HEK293 (cell line): Measurements from ENCODE around the gene ZACN.
A peak's percentile ranks its signal among the peaks of the same experiment; 100 is the strongest.

ENCODE experiments used
- ATF2 ChIP-seq: fragments of 450-650 bp; formaldehyde crosslinking; IDR thresholded peaks from 2 replicates; pipeline ENCODE4 v1.5.1; 2016; ENCODE audit warnings: missing biosample characterization, missing genetic modification characterization, low read depth
- BCL6B ChIP-seq: fragments of 450-650 bp; formaldehyde crosslinking; IDR thresholded peaks from 2 replicates; pipeline ENCODE4 v1.5.1; 2017; ENCODE audit warnings: missing biosample characterization, missing genetic modification characterization
- EGR2 ChIP-seq: fragments of 450-650 bp; formaldehyde crosslinking; IDR thresholded peaks from 2 replicates; pipeline ENCODE4 v1.5.1; 2016; ENCODE audit warnings: low read depth, missing biosample characterization, missing genetic modification characterization
- GFI1B ChIP-seq: fragments of 450-650 bp; formaldehyde crosslinking; IDR thresholded peaks from 2 replicates; pipeline ENCODE4 v1.5.1; 2016; ENCODE audit warnings: missing biosample characterization, missing genetic modification characterization
- GLIS1 ChIP-seq: fragments of 450-650 bp; formaldehyde crosslinking; IDR thresholded peaks from 2 replicates; pipeline ENCODE4 v1.5.1; 2016; ENCODE audit warnings: missing biosample characterization, missing genetic modification characterization
- INSM2 ChIP-seq: fragments of 450-650 bp; formaldehyde crosslinking; IDR thresholded peaks from 2 replicates; pipeline ENCODE4 v1.5.1; 2016; ENCODE audit warnings: missing biosample characterization, missing genetic modification characterization
- KLF1 ChIP-seq: fragments of 450-650 bp; formaldehyde crosslinking; IDR thresholded peaks from 2 replicates; pipeline ENCODE4 v1.5.1; 2016; ENCODE audit warnings: missing biosample characterization, missing genetic modification characterization
- KLF8 ChIP-seq: fragments of 450-650 bp; formaldehyde crosslinking; IDR thresholded peaks from 2 replicates; pipeline ENCODE4 v1.5.1; 2016; ENCODE audit warnings: missing biosample characterization, missing genetic modification characterization
- MZF1 ChIP-seq: fragments of 450-650 bp; formaldehyde crosslinking; IDR thresholded peaks from 2 replicates; pipeline ENCODE4 v1.5.1; 2017; ENCODE audit warnings: missing biosample characterization, missing genetic modification characterization, borderline replicate concordance
- REPIN1 ChIP-seq: fragments of 450-650 bp; formaldehyde crosslinking; IDR thresholded peaks from 2 replicates; pipeline ENCODE4 v1.5.1; 2017; ENCODE audit warnings: missing biosample characterization, missing genetic modification characterization, low read depth
- SCRT1 ChIP-seq: fragments of 450-650 bp; formaldehyde crosslinking; IDR thresholded peaks from 2 replicates; pipeline ENCODE4 v1.5.1; 2016; ENCODE audit warnings: missing biosample characterization, missing genetic modification characterization, borderline replicate concordance
- SP7 ChIP-seq: fragments of 450-650 bp; formaldehyde crosslinking; IDR thresholded peaks from 2 replicates; pipeline ENCODE4 v1.5.1; 2016; ENCODE audit warnings: missing biosample characterization, missing genetic modification characterization
- YY1 ChIP-seq: fragments of 450-650 bp; formaldehyde crosslinking; IDR thresholded peaks from 2 replicates; pipeline ENCODE4 v1.5.1; 2018; ENCODE audit warnings: missing biosample characterization, missing genetic modification characterization
- ZBTB1 ChIP-seq: fragments of 450-650 bp; formaldehyde crosslinking; IDR thresholded peaks from 2 replicates; pipeline ENCODE4 v1.5.1; 2016; ENCODE audit warnings: missing biosample characterization, missing genetic modification characterization
- ZBTB17 ChIP-seq: fragments of 450-650 bp; formaldehyde crosslinking; IDR thresholded peaks from 2 replicates; pipeline ENCODE4 v1.5.1; 2016; ENCODE audit warnings: missing biosample characterization, missing genetic modification characterization
- ZBTB48 ChIP-seq: fragments of 450-650 bp; formaldehyde crosslinking; IDR thresholded peaks from 2 replicates; pipeline ENCODE4 v1.5.1; 2016; ENCODE audit warnings: missing biosample characterization, missing genetic modification characterization
- ZEB2 ChIP-seq: fragments of 450-650 bp; formaldehyde crosslinking; IDR thresholded peaks from 2 replicates; pipeline ENCODE4 v1.5.1; 2016; ENCODE audit warnings: missing biosample characterization, missing genetic modification characterization
- ZFHX2 ChIP-seq: fragments of 450-650 bp; formaldehyde crosslinking; conservative IDR thresholded peaks from 2 replicates; pipeline ENCODE4 v1.5.1; 2016; ENCODE audit warnings: missing biosample characterization, missing genetic modification characterization
- ZFP41 ChIP-seq: fragments of 450-650 bp; formaldehyde crosslinking; IDR thresholded peaks from 2 replicates; pipeline ENCODE4 v1.5.1; 2016; ENCODE audit warnings: missing biosample characterization, missing genetic modification characterization, borderline replicate concordance
- ZFP69B ChIP-seq: fragments of 450-650 bp; formaldehyde crosslinking; IDR thresholded peaks from 2 replicates; pipeline ENCODE4 v1.5.1; 2016; ENCODE audit warnings: missing biosample characterization, missing genetic modification characterization
- ZIC2 ChIP-seq: fragments of 450-650 bp; formaldehyde crosslinking; IDR thresholded peaks from 2 replicates; pipeline ENCODE4 v1.5.1; 2016; ENCODE audit warnings: missing biosample characterization, missing genetic modification characterization
- ZNF138 ChIP-seq: fragments of 450-650 bp; formaldehyde crosslinking; IDR thresholded peaks from 2 replicates; pipeline ENCODE4 v1.5.1; 2016; ENCODE audit warnings: missing biosample characterization, missing genetic modification characterization, borderline replicate concordance
- ZNF174 ChIP-seq: fragments of 450-650 bp; formaldehyde crosslinking; IDR thresholded peaks from 2 replicates; pipeline ENCODE4 v1.5.0; 2017; ENCODE audit warnings: missing biosample characterization, mild to moderate bottlenecking, missing genetic modification characterization
- ZNF335 ChIP-seq: fragments of 450-650 bp; formaldehyde crosslinking; conservative IDR thresholded peaks from 2 replicates; pipeline ENCODE4 v1.5.1; 2016; ENCODE audit warnings: missing biosample characterization, missing genetic modification characterization
- ZNF391 ChIP-seq: fragments of 450-650 bp; formaldehyde crosslinking; IDR thresholded peaks from 2 replicates; pipeline ENCODE4 v1.5.1; 2016; ENCODE audit warnings: low read depth, missing biosample characterization, missing genetic modification characterization, borderline replicate concordance
- ZNF544 ChIP-seq: fragments of 450-650 bp; formaldehyde crosslinking; IDR thresholded peaks from 2 replicates; pipeline ENCODE4 v1.5.0; 2017; ENCODE audit warnings: missing biosample characterization, missing genetic modification characterization
- ZNF623 ChIP-seq: fragments of 450-650 bp; formaldehyde crosslinking; IDR thresholded peaks from 2 replicates; pipeline ENCODE4 v1.5.1; 2016; ENCODE audit warnings: missing biosample characterization, missing genetic modification characterization
- ZNF654 ChIP-seq: fragments of 450-650 bp; formaldehyde crosslinking; IDR thresholded peaks from 2 replicates; pipeline ENCODE4 v1.5.1; 2016; ENCODE audit warnings: low read depth, missing biosample characterization, missing genetic modification characterization
- ZNF658 ChIP-seq: fragments of 450-650 bp; formaldehyde crosslinking; IDR thresholded peaks from 2 replicates; pipeline ENCODE4; 2016; ENCODE audit warnings: missing biosample characterization, missing genetic modification characterization
- ZNF660 ChIP-seq: fragments of 450-650 bp; IDR thresholded peaks from 2 replicates; pipeline ENCODE4 v1.5.1; 2018; ENCODE audit warnings: missing biosample characterization, mild to moderate bottlenecking, missing genetic modification characterization
- ZNF768 ChIP-seq: fragments of 450-650 bp; formaldehyde crosslinking; IDR thresholded peaks from 2 replicates; pipeline ENCODE4 v1.5.1; 2018; ENCODE audit warnings: missing biosample characterization, mild to moderate bottlenecking, missing genetic modification characterization
- ZNF830 ChIP-seq: fragments of 450-650 bp; IDR thresholded peaks from 2 replicates; pipeline ENCODE4 v1.5.0; 2018; ENCODE audit warnings: missing biosample characterization, missing genetic modification characterization, low read depth, mild to moderate bottlenecking, moderate library complexity
- ZNF843 ChIP-seq: fragments of 450-650 bp; formaldehyde crosslinking; IDR thresholded peaks from 2 replicates; pipeline ENCODE4 v1.5.1; 2016; ENCODE audit warnings: missing biosample characterization, missing genetic modification characterization
- ZSCAN18 ChIP-seq: fragments of 450-650 bp; formaldehyde crosslinking; IDR thresholded peaks from 2 replicates; pipeline ENCODE4 v1.5.1; 2016; ENCODE audit warnings: missing biosample characterization, missing genetic modification characterization
- ZXDB ChIP-seq: fragments of 450-650 bp; formaldehyde crosslinking; IDR thresholded peaks from 2 replicates; pipeline ENCODE4 v1.5.1; 2016; ENCODE audit warnings: missing biosample characterization, missing genetic modification characterization

ZACN gene

GRCh38 chr17:76103274-76104139, 24.5 kb downstream of the ZACN start, which contains the start of gene EXOC7 (continued):
- TF ChIP-seq MZF1: no peak
- TF ChIP-seq ZBTB1: no peak
- no peak for TF ChIP-seq ZFP41 (tag by site-specific recombination)
- no peak for TF ChIP-seq ZNF138 (tag by site-specific recombination)
- peak; percentile 64; the same call in 1 of the 2 replicates for TF ChIP-seq ZXDB (tag by site-specific recombination)
- no peak for TF ChIP-seq ATF2 (tag by site-specific recombination)
- peak; percentile 80 for TF ChIP-seq YY1 (tag by site-specific recombination)
- peak; percentile 58; the same call in 1 of the 2 replicates for TF ChIP-seq ZEB2 (tag by site-specific recombination)
- TF ChIP-seq EGR2: peak; percentile 87
- no peak for TF ChIP-seq ZNF660 (tag by site-specific recombination)
- no peak for TF ChIP-seq BCL6B (tag by site-specific recombination)
- peak; percentile 95 for TF ChIP-seq ZBTB48 (tag by site-specific recombination)
- TF ChIP-seq ZNF843 (tag by site-specific recombination): no peak
- no peak for TF ChIP-seq ZSCAN18 (tag by site-specific recombination)
- no peak for TF ChIP-seq REPIN1 (tag by site-specific recombination)
- TF ChIP-seq INSM2 (tag by site-specific recombination): no peak
- peak; percentile 79 for TF ChIP-seq KLF1
- TF ChIP-seq ZFP69B (tag by site-specific recombination): peak; percentile 99
- TF ChIP-seq ZNF658: no peak
- peak; percentile 87 for TF ChIP-seq ZNF335 (tag by site-specific recombination)
- peak; percentile 32; the same call in 1 of the 2 replicates for TF ChIP-seq GLIS1 (tag by site-specific recombination)
- TF ChIP-seq ZNF174 (tag by site-specific recombination): no peak
- TF ChIP-seq SP7 (tag by site-specific recombination): peak; percentile 58; the same call in 1 of the 2 replicates
- TF ChIP-seq KLF8 (tag by site-specific recombination): peak; percentile 98
- no peak for TF ChIP-seq GFI1B (tag by site-specific recombination)
- TF ChIP-seq SCRT1 (tag by site-specific recombination): no peak
- peak; percentile 89 for TF ChIP-seq ZFHX2 (tag by site-specific recombination)
- TF ChIP-seq ZNF830 (tag by site-specific recombination): no peak
- TF ChIP-seq ZNF623 (tag by site-specific recombination): no peak
- no peak for TF ChIP-seq ZNF654
- TF ChIP-seq ZNF768 (tag by site-specific recombination): no peak
- TF ChIP-seq ZBTB17 (tag by site-specific recombination): peak; percentile 52
- TF ChIP-seq ZIC2: peak; percentile 85
- no peak for TF ChIP-seq ZNF544
- TF ChIP-seq ZNF391 (tag by site-specific recombination): 0 out of 2 replicates have a peak, but pooled peaks have one; percentile 57
